ENCODE results near the gene PDE7B.
"Not testable (repeated sequence)": the region's sequence is repeated elsewhere in the genome, so short reads cannot be mapped to it uniquely, and the experiment has no call there.

PDE7B gene

DNA sequence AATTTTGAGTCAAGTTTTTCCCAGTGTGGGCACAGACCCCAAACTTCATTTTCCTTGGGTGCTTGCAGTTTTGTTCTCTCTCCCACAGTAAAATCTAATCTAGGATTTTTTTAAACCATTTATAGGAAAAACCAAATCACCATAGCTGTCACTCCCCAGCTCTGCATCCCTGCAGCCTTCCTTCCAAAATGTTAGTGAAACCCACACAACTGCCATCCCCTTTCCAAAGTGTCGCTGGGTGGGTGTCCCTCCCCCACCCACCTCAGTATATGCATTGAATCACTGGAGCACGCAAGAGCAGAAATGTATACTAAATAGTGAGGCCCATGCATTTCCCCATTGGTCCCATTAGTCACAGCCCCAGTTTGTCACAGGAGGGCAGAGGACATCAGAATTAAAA lies 260.3 kb downstream of the PDE7B start:
- no peak for DNase-seq (ENCODE audit: low read depth)

DNA sequence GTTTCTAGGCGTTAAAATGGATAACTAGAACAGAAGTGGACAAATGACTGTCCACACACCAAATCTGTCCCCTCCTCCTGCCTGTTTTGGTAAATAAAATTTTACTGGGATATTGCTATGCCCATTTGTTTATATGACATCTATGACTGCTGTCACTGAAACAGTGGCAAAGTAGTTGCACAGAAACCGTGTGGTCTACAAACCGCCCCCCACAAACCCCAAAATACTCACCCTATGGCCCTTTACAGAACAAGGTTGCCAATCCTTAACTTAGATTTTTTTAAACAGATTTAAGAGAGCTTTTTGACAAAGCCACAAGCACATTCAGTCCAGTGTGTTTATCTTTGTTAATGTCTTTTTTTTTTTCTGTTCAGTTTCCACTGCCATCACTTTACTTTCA lies 260.8 kb downstream of the PDE7B start:
- no peak for DNase-seq (ENCODE audit: low read depth)

- no peak for DNase-seq (ENCODE audit: low read depth)
Measured at GRCh38 chr6:136113736-136114173, 262.3 kb downstream of the PDE7B start.

DNA sequence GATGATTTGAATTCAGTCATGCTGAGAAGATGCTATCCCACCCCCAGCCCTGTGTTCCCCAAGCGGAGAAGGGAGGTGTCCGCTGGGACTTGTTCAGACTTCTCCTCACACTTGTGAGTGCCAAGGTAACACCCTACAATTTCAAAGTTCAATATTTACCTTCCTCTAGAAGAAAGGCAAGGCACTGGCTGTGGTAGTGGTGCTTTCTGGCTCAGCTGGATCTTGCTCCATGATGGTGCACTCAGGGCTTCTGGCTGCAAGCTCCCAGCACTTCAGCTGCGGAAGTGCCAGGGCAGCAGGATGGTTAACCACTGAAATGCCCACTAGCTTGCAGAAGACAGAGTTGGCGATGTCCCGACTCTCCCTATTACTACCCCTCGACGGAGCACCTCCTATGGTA lies 263.2 kb downstream of the PDE7B start:
- no peak for DNase-seq (ENCODE audit: low read depth)

DNA sequence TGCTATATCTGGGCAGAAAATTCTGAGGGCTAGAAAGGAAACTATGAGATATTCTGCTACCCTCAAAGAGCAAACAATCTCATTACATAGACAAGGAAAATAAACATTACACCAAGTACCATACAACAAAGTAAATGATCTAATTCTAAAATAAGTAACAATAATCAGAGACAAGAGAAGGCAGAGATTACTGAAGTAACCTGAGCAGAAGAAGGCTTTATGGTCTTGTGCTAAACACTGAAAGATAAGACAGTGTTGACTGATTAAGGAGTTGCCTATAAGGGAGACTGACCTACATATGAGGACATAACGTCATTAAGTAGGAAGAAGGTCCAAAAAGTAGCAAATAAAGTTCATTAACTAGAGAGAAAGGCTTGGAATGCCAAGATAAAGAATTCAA lies 264.4 kb downstream of the PDE7B start:
- DNase-seq (ENCODE audit: low read depth), result no peak

GRCh38 chr6:136117081-136117480 lies 265.6 kb downstream of the PDE7B start:
- no peak for DNase-seq (ENCODE audit: low read depth)

GRCh38 chr6:136118787-136119186 lies 267.3 kb downstream of the PDE7B start:
- DNase-seq (ENCODE audit: low read depth), result no peak

DNA sequence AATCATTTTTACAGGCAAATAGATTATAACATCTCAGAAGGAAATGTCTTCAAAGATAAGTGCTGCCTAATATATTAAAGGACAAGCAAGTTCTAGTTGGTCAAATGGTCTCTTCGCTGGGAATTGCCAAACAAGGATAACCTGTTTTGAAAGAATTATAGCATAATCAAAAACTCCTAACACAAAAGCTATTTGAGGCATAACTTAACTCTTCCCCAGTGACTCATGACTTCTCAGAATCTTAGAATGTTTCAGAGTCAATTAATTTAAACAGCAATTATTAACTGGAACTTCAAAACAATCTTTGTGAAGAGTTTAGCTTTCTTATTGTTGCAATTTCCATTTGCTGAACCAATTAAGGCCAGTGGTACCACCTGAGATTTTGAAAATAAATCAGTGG lies 272.0 kb downstream of the PDE7B start:
- no peak for DNase-seq (ENCODE audit: low read depth)

GRCh38 chr6:136125585-136125984 lies 274.1 kb downstream of the PDE7B start:
- DNase-seq (ENCODE audit: low read depth), result no peak

DNA sequence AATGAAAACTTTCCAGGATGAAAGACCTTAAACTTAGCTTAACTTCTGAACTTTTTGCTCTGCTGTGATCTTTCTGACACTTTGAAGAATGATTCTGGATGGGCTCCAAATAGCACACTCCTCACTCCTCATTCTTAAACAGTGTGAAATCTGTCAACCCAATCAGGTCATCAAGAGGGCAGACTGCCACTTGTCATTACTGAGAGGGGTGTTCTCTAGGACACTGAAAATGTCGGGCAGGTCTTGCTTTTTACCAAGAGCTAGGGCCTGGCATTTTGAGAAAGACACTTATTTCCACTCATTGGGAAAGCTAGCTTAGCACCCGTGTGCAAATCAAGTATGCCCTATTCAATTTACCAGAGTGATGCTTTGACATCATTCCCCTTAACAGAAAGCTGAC lies 276.4 kb downstream of the PDE7B start:
- DNase-seq (ENCODE audit: low read depth), result no peak

GRCh38 chr6:136129365-136129764 lies 277.9 kb downstream of the PDE7B start:
- no peak for DNase-seq (ENCODE audit: low read depth)

GRCh38 chr6:136134268-136134667 lies 282.8 kb downstream of the PDE7B start:
- no peak for DNase-seq (ENCODE audit: low read depth)

GRCh38 chr6:136134751-136135150 lies 283.2 kb downstream of the PDE7B start:
- no peak for DNase-seq (ENCODE audit: low read depth)

DNA sequence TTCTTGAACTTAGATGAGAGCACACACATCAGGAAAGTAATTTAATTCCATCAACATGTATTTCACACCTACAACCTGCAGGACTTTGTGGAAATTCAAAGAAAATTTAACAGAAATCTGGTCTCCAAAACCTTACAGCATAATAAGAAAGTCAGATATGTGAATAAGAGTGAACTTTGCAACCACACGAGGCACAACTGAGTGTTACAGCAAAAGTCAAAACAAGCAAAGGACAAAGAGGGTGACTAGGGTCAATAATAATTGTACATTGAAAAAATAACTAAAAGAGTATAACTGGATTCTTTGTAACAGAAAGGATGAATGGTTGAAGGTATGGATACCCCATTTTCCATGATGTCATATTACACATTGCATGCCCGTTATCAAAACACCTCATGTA lies 284.8 kb downstream of the PDE7B start:
- no peak for DNase-seq (ENCODE audit: low read depth)

- no peak for DNase-seq (ENCODE audit: low read depth)
Measured at GRCh38 chr6:136137008-136137692, 285.6 kb downstream of the PDE7B start.

- DNase-seq (ENCODE audit: low read depth), result no peak
Measured at GRCh38 chr6:136137739-136138402, 286.4 kb downstream of the PDE7B start.

- DNase-seq (ENCODE audit: low read depth), result not testable (repeated sequence)
Measured at GRCh38 chr6:136139111-136139510, 287.6 kb downstream of the PDE7B start.

- no peak for DNase-seq (ENCODE audit: low read depth)
Measured at GRCh38 chr6:136144251-136145023, 292.9 kb downstream of the PDE7B start.

DNA sequence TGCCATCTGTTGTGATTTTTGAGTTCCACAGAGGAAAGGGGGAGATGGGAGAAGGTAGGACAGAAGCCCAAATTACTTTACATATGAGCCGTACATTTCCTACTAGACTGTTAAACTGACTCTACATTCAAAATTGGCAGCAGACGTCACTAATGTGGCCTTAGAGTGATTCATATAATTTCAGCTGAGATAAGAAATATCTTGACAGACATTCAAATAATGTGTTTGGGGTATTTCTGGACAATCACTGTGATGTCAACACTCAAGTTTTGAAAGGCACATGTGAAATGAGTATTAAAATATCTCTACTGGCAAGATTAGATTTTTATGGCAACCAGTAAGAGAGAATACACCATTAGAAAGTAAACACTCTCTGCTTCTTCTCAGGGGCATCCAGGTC lies 294.6 kb downstream of the PDE7B start:
- DNase-seq (ENCODE audit: low read depth), result no peak

DNA sequence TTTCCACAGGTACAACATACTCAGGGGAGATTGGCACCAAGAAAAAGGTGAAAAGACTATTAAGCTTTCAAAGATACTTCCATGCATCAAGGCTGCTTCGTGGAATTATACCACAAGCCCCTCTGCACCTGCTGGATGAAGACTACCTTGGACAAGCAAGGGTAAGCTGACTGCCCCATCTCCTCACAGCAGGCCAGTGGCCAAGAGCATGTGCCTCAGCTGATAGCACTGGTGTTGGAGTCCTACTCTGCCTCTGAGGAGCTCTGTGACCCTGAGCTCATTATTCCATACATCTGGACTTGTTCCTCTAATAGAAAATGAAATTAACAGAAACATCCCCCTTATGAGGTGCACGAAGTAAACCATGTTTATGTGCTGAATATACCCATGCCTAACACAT lies 295.8 kb downstream of the PDE7B start:
- DNase-seq (ENCODE audit: low read depth), result no peak

GRCh38 chr6:136148051-136148450 lies 296.6 kb downstream of the PDE7B start:
- no peak for DNase-seq (ENCODE audit: low read depth)

DNA sequence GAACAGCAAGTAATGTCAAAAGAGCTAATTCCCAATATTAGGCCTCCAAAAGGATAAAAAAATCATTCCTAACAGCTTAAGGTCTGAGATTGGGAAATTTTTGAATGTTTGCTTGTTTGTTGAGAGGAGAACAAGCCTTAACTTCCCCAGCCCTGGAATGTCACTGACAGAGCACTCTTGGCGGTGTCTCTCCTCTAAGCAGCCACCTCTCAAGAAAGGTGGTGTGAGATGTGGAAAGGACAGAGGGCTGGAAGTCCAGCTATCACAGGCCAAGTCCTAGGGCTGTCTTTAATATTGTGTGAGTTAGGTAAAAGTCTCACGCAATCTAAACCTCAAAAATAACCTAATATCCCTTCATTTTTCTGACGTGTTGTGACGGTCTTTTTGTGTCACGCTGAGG lies 297.0 kb downstream of the PDE7B start:
- no peak for DNase-seq (ENCODE audit: low read depth)

- DNase-seq (ENCODE audit: low read depth), result no peak
Measured at GRCh38 chr6:136149311-136149710, 297.8 kb downstream of the PDE7B start.
